ACC112 (cell line): ENCODE results near the gene TF.

ENCODE experiments used
- H2AFZ ChIP-seq: fragments of 200-600 bp; sonication (generic); one replicate; pipeline ENCODE4 v1.6.0; 2017; ENCODE audit warnings: antibody characterized with exemption, low read length; ENCODE audit not compliant: unreplicated experiment
- H3K27ac ChIP-seq: fragments of 200-600 bp; sonication (generic); 2 replicates; pipeline ENCODE4 v1.5.1; 2014; ENCODE audit warnings: low read depth, mild to moderate bottlenecking, antibody characterized with exemption, low read length, moderate library complexity
- H3K27me3 ChIP-seq: fragments of 200-600 bp; sonication (generic); 2 replicates; pipeline ENCODE4 v1.6.1; 2014; ENCODE audit warnings: mild to moderate bottlenecking, antibody characterized with exemption, low read length, moderate library complexity, mixed read lengths; ENCODE audit not compliant: insufficient read depth
- H3K36me3 ChIP-seq: fragments of 200-600 bp; sonication (generic); 2 replicates; pipeline ENCODE4 v1.6.1; 2016; ENCODE audit warnings: mild to moderate bottlenecking, antibody characterized with exemption, low read length, moderate library complexity, mixed read lengths; ENCODE audit not compliant: insufficient read depth
- H3K4me1 ChIP-seq: fragments of 200-600 bp; sonication (generic); one replicate; pipeline ENCODE4 v1.6.1; 2016; ENCODE audit warnings: low read length, mixed read lengths; ENCODE audit not compliant: insufficient read depth, unreplicated experiment, control insufficient read depth
- H3K4me3 ChIP-seq: fragments of 200-600 bp; sonication (generic); 2 replicates; pipeline ENCODE4 v1.5.1; 2014; ENCODE audit warnings: mild to moderate bottlenecking, low read depth, low read length
- H3K79me2 ChIP-seq: fragments of 200-600 bp; sonication (generic); one replicate; pipeline ENCODE4 v1.6.0; 2016; ENCODE audit warnings: low read length; ENCODE audit not compliant: control insufficient read depth, unreplicated experiment, insufficient read depth

TF gene

DNA sequence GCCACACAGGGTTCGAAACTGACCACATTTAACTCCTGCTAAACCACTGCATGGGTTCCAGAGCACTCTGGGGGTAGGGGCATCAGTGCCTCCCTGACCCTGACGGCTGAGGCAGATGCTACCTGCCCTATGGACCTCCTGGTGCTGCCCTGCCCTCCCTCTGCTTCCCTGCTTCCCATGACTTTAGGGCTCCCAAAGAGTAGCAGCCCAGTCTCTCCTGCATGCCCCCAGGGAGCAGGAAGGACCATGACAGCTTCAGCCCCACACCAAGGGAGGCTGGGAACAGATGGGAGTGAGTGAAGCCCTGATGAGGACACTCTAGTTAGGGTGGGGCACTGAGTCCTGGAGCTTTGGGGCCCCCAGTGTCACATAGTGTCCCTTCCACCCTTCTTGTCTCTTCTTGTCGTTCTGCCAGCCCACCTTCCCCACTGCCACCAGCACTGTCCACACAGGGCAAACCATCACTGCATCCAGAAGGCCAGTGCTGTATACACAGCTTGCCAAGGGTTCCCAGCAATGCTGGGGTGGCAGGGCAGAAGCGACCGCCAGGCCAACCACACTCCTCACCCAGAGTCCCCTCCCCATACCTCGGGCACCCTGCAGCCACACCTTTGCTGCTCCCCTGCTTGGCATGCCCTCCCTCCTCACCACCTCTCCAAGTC lies 90.4 kb downstream of the TF start:
- no peak overlapping the region for H3K4me3 ChIP-seq
- no peaks in the 10 kb centered on the region for H3K36me3 ChIP-seq
- no peaks in the 10 kb centered on the region for H3K27me3 ChIP-seq
- H2AFZ ChIP-seq: no peak overlapping the region
- H3K4me1 ChIP-seq: no peaks in the 10 kb centered on the region
- H3K79me2 ChIP-seq: no peaks in the 10 kb centered on the region
- no peak overlapping the region for H3K27ac ChIP-seq

DNA sequence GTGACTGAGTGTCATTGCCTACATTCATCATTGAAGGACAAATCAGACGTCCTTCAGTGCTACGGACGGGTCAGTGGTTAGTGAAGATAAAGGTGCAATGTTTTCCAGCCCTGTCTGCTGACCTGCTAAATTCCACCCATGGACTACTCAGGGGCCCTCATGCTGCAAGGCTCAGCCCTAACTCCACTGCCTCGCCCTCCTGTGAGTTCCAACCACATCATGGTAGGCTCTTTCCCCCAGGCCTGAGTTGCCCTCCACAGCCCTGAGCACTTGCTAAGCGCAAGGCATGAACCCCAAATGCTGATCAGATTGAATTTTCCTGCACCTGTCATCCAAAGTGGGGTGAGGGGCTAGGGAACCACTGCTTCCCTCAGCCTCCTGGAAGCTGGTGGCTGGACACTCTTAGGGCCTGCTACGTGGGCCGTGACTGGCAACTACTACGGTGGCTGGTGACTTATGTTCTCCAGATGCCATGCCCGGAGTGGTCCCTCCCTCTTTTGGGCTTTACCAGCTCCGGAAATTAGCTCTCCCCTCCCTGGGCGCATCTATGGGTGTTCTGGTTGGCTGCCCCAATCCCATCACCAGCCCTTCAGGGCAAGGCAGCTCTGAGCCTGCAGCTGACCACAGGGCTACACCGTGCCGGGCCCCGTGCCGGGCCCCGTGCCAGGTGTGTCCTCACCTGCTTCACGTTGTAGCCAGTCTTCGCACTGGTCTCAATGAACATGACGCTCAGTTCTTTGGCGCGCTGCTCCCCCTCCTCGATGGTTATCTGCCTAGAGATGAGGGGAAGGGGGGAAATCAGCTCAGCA lies 91.5 kb downstream of the TF start:
- H3K4me3 ChIP-seq: no peak overlapping the region
- H3K36me3 ChIP-seq: no peaks in the 10 kb centered on the region
- H3K4me1 ChIP-seq: no peaks in the 10 kb centered on the region
- H3K27me3 ChIP-seq: no peaks in the 10 kb centered on the region
- no peaks in the 10 kb centered on the region for H3K79me2 ChIP-seq
- no peak overlapping the region for H3K27ac ChIP-seq
- no peak overlapping the region for H2AFZ ChIP-seq

DNA sequence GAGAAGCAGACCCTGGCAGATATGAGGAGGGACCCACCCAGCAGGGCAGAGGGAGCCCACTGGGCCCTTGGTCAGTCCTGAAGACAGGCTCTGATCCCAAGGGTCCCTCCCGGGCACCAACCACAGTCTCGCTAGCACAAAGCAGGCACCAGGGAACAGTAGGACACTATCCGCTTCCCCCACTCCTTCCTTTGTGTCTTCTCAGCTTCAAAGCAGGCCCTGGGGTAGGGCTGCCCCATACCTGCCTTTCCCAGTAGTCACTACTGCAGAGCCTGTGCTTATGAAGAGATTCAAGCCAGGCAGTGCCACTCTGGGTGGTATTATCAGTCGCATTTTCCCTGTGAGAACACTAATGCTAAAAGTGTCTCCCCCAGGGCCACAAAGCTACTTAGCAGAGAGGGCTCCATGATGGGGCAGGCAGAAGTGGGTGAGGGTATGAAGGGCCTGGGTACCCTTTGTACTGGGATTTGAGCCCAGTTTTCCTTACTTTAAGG lies 92.2 kb downstream of the TF start:
- H3K79me2 ChIP-seq: no peaks in the 10 kb centered on the region
- no peak overlapping the region for H3K4me3 ChIP-seq
- no peaks in the 10 kb centered on the region for H3K27me3 ChIP-seq
- H3K36me3 ChIP-seq: no peaks in the 10 kb centered on the region
- H2AFZ ChIP-seq: no peak overlapping the region
- H3K27ac ChIP-seq: no peak overlapping the region
- no peaks in the 10 kb centered on the region for H3K4me1 ChIP-seq

DNA sequence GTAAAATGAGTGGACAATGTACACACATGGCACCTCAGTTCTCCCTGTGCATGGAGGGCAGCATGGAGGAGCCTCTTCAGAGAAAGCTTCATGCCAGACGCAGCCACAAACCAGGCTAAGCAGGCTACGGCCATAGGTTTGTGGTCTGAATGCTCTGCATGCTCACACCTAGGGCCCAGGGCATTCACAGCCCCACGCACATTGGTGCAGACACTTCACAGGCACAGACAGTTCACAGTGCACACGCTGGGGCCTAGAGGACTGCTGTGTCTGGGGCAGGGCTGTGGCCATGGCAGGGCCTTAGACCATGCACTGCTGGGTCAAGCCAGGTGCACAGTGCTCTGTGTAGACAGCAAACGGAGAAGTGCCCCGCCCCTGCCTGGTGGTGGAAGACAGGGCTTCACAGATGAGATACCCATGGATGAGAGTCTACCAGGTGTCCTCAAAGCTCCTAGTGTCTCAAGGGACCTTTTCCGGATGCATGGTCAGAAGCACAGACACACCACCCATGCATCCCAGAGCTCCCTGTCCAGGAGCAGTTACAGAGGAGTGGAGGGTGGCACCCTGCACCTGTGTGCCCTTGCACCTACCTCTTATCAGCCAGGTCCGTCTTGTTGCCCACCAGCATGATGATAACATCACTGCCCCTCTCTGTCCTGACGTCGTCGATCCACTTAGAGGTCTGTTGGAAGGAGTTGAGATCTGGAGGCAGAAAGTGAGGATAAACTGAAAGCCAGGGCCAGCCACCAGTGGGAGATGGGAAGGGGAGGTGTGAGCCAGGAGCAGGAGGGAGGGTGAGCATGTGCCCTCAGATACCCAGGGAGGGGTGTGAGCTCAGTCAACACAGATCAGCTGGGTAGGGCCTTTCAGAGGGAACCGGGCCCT lies 93.0 kb downstream of the TF start:
- Histone ChIP-seq H3K4me3 (no peak overlapping the region), H3K79me2 (no peaks in the 10 kb centered on the region), H3K4me1 (no peaks in the 10 kb centered on the region), H2AFZ (no peak overlapping the region), H3K36me3 (no peaks in the 10 kb centered on the region), H3K27me3 (no peaks in the 10 kb centered on the region), H3K27ac (no peak overlapping the region)

DNA sequence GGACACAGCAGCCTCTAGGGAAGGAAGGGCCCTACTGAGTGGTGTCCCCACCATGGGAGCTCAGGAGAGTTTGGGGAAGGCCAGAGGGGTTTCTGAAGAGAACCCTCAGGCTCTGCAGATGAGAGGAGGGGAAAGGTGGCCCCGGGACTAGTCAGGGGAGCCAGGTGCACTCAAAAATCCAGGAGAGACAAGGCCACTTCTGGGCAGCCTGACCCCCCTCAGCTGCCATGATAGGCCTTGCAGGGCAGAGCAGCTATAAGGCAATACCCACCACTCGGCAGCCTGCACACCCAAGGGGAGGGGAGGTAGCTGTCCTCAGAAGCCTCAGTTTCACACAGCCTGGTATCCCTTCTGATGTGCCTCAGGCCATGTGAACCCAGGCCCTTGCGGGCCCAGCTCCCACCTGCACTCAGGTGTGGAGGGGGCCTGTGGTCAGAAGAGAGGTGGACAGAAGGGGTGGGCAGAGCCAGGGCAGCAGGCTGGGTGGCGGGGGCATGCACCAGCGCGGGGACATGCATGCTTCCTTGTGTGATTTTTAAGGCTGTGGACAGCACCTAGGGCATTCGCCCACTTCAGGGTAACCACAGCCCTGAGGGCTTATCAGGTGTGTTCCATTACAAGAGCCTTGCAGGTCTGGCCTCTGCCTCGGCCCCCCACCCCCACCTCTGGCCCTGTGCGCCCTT lies 94.0 kb downstream of the TF start:
- Histone ChIP-seq H3K27ac (no peak overlapping the region), H3K4me1 (no peaks in the 10 kb centered on the region), H3K27me3 (no peaks in the 10 kb centered on the region), H3K79me2 (no peaks in the 10 kb centered on the region), H3K4me3 (no peak overlapping the region), H2AFZ (no peak overlapping the region), H3K36me3 (no peaks in the 10 kb centered on the region)

DNA sequence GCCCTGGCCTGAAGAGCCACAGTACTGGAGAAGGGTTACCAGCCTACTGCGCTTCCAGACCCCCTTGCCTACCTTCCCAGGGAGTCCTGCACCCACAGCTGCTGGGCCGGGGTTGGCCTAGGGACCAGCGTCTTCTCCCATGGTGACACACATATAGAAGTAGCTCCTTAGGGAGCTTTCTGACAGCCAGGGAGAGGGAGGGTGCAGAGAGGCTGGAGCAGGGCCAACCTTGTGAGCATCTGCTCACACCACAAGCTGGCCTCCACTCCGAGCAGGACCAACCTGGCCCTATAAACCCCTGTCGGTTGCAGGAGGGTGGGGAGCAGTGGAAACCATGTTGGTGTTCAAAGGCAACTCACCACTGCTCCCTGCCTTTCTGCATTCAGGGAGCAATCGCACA lies 94.6 kb downstream of the TF start:
- no peaks in the 10 kb centered on the region for H3K27me3 ChIP-seq
- H3K79me2 ChIP-seq: no peaks in the 10 kb centered on the region
- H3K36me3 ChIP-seq: no peaks in the 10 kb centered on the region
- H3K4me1 ChIP-seq: no peaks in the 10 kb centered on the region
- no peak overlapping the region for H3K27ac ChIP-seq
- H3K4me3 ChIP-seq: no peak overlapping the region
- no peak overlapping the region for H2AFZ ChIP-seq

DNA sequence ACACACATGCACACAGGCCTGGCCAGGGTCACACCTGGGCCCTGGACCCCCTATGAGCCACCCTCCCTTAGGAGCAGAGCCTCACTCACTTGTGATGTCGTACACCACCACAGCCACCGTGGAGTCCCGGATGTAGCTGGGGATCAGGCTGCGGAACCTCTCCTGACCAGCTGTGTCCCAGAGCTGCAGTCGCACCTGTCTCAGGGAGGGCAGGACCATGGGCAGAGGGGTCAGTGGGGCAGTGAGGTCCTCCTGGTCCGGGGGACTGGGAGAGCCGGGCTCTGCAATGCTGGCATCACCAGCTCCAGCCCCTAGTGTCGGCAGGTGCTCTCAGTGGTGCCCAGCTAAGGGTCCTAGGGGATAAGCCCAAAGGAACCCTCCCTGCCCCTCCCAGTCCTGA lies 95.0 kb downstream of the TF start:
- Histone ChIP-seq H3K27ac (no peak overlapping the region), H3K79me2 (no peaks in the 10 kb centered on the region), H3K27me3 (no peaks in the 10 kb centered on the region), H3K36me3 (no peaks in the 10 kb centered on the region), H3K4me1 (no peaks in the 10 kb centered on the region), H2AFZ (no peak overlapping the region), H3K4me3 (no peak overlapping the region)

DNA sequence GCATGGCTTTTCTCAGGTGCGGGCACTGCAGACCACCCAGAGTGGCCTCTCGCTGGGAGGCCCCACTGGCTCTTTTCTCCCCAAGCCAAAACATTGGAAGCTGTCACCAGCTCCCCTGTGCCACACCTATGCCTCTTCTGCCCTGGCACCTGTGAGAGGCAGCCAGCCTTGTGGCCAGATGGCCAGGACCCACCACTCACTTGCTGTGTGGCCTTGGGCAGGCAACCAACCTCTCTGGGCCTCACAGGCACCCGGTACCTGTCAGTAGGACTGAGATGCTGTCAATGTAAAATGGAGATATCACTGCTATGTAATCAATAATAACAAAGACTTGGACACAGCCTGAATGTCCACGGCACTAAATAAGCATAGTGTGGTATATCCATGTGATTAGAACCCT lies 96.0 kb downstream of the TF start:
- Histone ChIP-seq H3K4me3 (no peak overlapping the region), H3K79me2 (no peaks in the 10 kb centered on the region), H3K36me3 (no peaks in the 10 kb centered on the region), H3K27me3 (no peaks in the 10 kb centered on the region), H3K4me1 (no peaks in the 10 kb centered on the region), H3K27ac (no peak overlapping the region), H2AFZ (no peak overlapping the region)

DNA sequence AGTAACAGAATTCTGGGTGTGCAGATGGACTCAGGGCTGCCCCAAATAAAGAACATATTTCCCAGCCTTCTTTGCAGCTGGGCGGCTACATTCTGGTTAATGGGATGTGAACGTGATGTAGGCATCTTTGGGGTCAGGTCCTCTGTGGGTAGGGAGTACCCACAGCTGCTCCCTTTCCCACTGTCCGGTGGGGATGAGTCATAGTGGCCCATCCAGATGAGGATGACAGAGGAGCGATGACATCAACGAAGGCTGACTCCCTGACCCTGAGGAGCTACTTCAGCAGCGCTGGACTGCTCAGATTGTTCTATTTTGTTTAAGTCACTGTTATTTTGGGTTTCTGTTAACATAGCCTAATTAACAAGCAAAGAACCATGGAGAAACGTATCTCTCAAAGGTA lies 97.4 kb downstream of the TF start:
- Histone ChIP-seq H3K27me3 (no peaks in the 10 kb centered on the region), H3K27ac (no peak overlapping the region), H3K36me3 (no peaks in the 10 kb centered on the region), H3K4me1 (no peaks in the 10 kb centered on the region), H3K79me2 (no peaks in the 10 kb centered on the region), H2AFZ (no peak overlapping the region), H3K4me3 (no peak overlapping the region)

DNA sequence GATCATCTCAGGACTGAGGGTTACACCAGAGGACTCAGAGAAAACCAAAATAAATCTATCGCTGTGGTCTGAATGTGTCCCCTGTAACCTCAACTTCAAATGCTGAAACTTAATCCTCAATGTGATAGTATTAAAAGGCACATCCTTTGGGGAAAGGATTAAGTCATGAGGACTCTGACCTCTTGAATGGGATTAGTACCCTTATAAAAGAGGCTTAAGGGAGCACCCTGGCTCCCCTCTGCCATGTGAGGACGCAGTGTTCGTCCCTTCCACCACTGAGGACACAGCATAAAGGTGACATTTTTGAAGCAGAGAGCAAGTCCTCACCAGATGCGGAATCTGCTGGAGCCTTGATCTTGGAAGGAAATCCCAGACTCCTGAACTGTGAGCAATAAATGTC lies 98.9 kb downstream of the TF start:
- Histone ChIP-seq H2AFZ (no peak overlapping the region), H3K27ac (no peak overlapping the region), H3K4me1 (no peaks in the 10 kb centered on the region), H3K79me2 (no peaks in the 10 kb centered on the region), H3K27me3 (no peaks in the 10 kb centered on the region), H3K4me3 (no peak overlapping the region), H3K36me3 (no peaks in the 10 kb centered on the region)
